GM23248 (cell line): ENCODE results near the gene SYK.

Experiments
- EZH2 ChIP-seq: fragments of 200-600 bp; sonication (generic); IDR thresholded peaks from 2 replicates; pipeline ENCODE4 v1.6.1; 2018; ENCODE audit warnings: antibody characterized with exemption, mild to moderate bottlenecking; ENCODE audit not compliant: insufficient read depth, poor library complexity, severe bottlenecking
- EZH2phosphoT487 ChIP-seq: fragments of 200-600 bp; sonication (generic); IDR thresholded peaks from 2 replicates; pipeline ENCODE4 v1.6.1; 2018; ENCODE audit warnings: antibody characterized with exemption, moderate library complexity, mild to moderate bottlenecking, low read depth; ENCODE audit not compliant: insufficient read depth

DNA sequence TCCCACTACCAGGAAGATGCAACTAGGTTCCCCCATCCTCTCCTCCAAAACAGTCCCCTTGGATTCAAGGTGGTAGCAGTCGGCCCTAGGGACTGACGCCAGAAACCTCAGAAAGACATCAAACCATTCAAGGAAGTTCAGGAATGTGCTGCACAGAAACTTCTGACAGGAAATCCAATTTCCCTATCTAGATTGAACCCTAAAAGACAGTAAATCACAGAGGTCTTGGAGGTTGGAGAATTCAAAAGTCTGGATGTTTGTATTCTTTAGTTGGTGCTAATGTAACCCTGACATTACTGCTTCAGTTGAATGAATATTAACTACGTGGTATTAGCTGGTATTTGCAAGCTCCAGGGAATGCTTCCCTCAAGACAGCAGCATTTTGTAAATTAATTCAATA is 125.3 kb downstream of the SYK start:
- no peak for TF ChIP-seq EZH2
- TF ChIP-seq EZH2phosphoT487 = no peak
